PC-9 (cell line): ENCODE results near the gene ATN1.

Experiments
- EZH2 ChIP-seq: fragments of 200-600 bp; sonication (generic); IDR thresholded peaks from 2 replicates; pipeline ENCODE4 v1.8.0; 2017; ENCODE audit warnings: antibody characterized with exemption, low read depth
- TF ChIP-seq, protein P1 (sequence below): fragments of 200-600 bp; sonication (generic); conservative IDR thresholded peaks from 2 replicates; pipeline ENCODE4 v1.6.1; 2017; ENCODE audit warnings: mixed run types, antibody characterized with exemption, mild to moderate bottlenecking, moderate library complexity

DNA sequence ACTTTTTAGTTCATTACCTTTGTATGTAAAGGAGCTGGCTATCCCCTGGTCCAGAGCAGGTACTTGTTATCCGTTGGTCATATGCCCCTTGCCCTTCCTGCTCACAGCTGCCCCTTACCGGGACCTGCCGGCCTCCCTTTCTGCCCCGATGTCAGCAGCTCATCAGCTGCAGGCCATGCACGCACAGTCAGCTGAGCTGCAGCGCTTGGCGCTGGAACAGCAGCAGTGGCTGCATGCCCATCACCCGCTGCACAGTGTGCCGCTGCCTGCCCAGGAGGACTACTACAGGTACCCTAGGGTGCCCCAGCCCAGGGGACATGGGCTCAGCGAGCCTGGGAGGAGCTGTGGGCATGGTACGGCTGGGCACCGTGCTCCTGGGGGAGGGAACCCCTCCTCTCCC lies 13.5 kb downstream of the ATN1 start:
- TF ChIP-seq, protein P1, sequence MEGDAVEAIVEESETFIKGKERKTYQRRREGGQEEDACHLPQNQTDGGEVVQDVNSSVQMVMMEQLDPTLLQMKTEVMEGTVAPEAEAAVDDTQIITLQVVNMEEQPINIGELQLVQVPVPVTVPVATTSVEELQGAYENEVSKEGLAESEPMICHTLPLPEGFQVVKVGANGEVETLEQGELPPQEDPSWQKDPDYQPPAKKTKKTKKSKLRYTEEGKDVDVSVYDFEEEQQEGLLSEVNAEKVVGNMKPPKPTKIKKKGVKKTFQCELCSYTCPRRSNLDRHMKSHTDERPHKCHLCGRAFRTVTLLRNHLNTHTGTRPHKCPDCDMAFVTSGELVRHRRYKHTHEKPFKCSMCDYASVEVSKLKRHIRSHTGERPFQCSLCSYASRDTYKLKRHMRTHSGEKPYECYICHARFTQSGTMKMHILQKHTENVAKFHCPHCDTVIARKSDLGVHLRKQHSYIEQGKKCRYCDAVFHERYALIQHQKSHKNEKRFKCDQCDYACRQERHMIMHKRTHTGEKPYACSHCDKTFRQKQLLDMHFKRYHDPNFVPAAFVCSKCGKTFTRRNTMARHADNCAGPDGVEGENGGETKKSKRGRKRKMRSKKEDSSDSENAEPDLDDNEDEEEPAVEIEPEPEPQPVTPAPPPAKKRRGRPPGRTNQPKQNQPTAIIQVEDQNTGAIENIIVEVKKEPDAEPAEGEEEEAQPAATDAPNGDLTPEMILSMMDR, result no peak
- no peak for TF ChIP-seq EZH2
